GM18909 (cell line): ENCODE data around the gene CYB561D1.

Source experiments
- ATAC-seq: cut with Tn5 transposase; IDR thresholded peaks from one replicate; pipeline ENCODE4 v1.9.1; 2021; ENCODE audit warnings: mild to moderate bottlenecking; ENCODE audit not compliant: unreplicated experiment, poor library complexity

The CYB561D1 gene

DNA sequence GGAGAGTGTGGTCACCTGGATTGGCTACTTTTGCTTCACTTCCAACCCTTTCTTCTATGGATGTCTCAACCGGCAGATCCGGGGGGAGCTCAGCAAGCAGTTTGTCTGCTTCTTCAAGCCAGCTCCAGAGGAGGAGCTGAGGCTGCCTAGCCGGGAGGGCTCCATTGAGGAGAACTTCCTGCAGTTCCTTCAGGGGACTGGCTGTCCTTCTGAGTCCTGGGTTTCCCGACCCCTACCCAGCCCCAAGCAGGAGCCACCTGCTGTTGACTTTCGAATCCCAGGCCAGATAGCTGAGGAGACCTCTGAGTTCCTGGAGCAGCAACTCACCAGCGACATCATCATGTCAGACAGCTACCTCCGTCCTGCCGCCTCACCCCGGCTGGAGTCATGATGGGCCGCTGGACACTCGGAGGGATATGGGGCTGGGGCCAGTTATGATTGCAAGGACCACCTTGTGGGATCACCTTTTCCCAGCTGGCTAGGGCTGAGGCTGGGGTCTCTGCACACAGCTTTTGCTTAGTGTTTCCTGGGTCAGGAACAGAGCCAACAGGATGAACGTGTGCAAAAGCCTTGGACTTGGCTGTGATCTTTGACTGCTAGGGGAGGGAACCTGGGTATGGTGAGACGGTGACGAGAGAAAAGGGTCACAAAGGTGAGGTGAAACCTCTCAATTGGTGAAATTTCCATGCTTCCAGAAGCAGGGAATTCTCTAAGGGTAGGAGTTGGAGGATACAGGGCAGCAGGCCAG is 50.3 kb downstream of the CYB561D1 start:
- ATAC-seq = no peak

- peak; percentile 48 for ATAC-seq
Measured at GRCh38 chr1:109546311-109547109, 52.6 kb downstream of the CYB561D1 start.

GRCh38 chr1:109547463-109548320 is 53.8 kb downstream of the CYB561D1 start:
- peak; percentile 11 for ATAC-seq

DNA sequence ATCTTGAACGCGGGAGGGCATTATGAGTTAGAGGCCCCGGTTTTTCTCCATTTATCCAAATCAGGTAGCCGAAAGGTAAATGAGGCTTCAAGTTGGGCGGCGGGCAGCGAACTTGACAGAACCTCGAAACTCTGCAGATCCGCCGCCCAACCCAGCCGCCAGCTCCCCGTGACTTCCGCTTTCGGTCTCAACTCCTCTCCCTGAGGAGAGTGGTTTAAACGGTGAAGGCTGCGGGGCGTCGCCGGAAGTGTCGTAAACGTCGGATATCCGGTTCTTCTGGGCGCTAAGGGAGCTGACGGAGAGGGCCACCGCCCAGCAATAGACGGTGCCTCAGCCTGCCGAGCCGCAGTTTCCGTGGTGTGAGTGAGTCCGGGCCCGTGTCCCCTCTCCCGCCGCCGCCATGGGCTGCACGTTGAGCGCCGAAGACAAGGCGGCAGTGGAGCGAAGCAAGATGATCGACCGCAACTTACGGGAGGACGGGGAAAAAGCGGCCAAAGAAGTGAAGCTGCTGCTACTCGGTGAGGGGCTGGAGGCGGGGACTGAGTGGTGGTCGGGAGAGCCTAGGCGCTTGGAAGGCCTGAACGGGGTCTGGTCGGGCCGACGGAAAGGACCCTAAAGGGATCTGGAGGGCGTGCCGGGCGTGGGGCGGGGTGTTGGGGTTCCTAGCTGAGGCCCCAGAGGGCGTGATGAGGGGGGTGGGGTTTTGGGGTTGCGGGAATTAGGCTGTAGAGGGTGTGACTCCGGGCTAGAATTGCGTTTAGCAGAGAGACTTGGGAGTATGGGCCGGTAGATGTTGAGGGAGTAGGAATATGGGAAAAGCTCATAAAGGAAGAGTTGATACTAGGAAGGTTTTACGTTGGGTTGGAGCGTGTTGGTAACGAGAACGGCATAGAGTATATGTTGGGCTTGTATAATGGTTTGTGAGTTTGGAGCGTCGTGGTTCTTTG is 54.7 kb downstream of the CYB561D1 start, which contains the start of gene GNAI3:
GNAI3 (plus strand) TSS at position 295 of the 947 bp plus-strand sequence; CDS start at position 401, 106 bp downstream.
- peak; percentile 92 for ATAC-seq
